Neural cell (in vitro differentiated cells): ENCODE data around the gene C11orf21. TPM values are rescaled to one million over a fixed set of nuclear protein-coding genes. Genes with fewer than 3 reads are reported as not detected.
A peak's percentile ranks its signal among the peaks of the same experiment; 100 is the strongest.

Experiments
- H2AFZ ChIP-seq: fragments of 200-600, 300-800 bp; sonication (generic), shearing (Covaris generic); 2 replicates; pipeline ENCODE4 v1.6.0; 2014; ENCODE audit warnings: low read depth, mild to moderate bottlenecking, antibody characterized with exemption, low read length, moderate library complexity
- H3F3A ChIP-seq: fragments of 200-600 bp; shearing (Covaris generic); 2 replicates; pipeline ENCODE4 v1.6.1; 2016; ENCODE audit warnings: mild to moderate bottlenecking, moderate library complexity, mixed read lengths, antibody characterized with exemption, low read length; ENCODE audit not compliant: insufficient read depth, poor library complexity, severe bottlenecking
- H3K27ac ChIP-seq: fragments of 200-600, 300-800 bp; sonication (generic), shearing (Covaris generic); 2 replicates; pipeline ENCODE4 v1.5.1; 2014; ENCODE audit warnings: mild to moderate bottlenecking, low read length, moderate library complexity
- H3K27me3 ChIP-seq: fragments of 300-800, 200-600 bp; sonication (generic), shearing (Covaris generic); 2 replicates; pipeline ENCODE4 v1.6.0; 2014; ENCODE audit warnings: mild to moderate bottlenecking, low read depth, low read length, moderate library complexity; ENCODE audit not compliant: insufficient read depth
- H3K36me3 ChIP-seq: fragments of 300-800, 200-600 bp; sonication (generic), shearing (Covaris generic); 2 replicates; pipeline ENCODE4 v1.5.1; 2014; ENCODE audit warnings: mild to moderate bottlenecking, antibody characterized with exemption, low read length, moderate library complexity; ENCODE audit not compliant: insufficient read depth
- H3K4me2 ChIP-seq: fragments of 300-800, 200-600 bp; sonication (generic), shearing (Covaris generic); 2 replicates; pipeline ENCODE4 v1.6.0; 2014; ENCODE audit warnings: mild to moderate bottlenecking, low read length
- H3K4me3 ChIP-seq: fragments of 300-800, 200-600 bp; sonication (generic), shearing (Covaris generic); 2 replicates; pipeline ENCODE4 v1.5.1; 2014; ENCODE audit warnings: mild to moderate bottlenecking, low read length, moderate library complexity
- H3K79me2 ChIP-seq: fragments of 200-600 bp; shearing (Covaris generic); replicated peaks from 2 replicates; pipeline ENCODE4 v1.6.0; 2014; ENCODE audit warnings: mild to moderate bottlenecking, low read length, moderate library complexity; ENCODE audit not compliant: insufficient read depth
- H3K9ac ChIP-seq: fragments of 300-800, 200-600 bp; sonication (generic), shearing (Covaris generic); 2 replicates; pipeline ENCODE4 v1.6.1; 2016; ENCODE audit warnings: mild to moderate bottlenecking, low read length, mixed read lengths
- H3K9me2 ChIP-seq: fragments of 200-600 bp; shearing (Covaris generic); 2 replicates; pipeline ENCODE4 v1.6.1; 2016; ENCODE audit warnings: mild to moderate bottlenecking, low read length, mixed read lengths; ENCODE audit not compliant: insufficient read depth
- H3K9me3 ChIP-seq: fragments of 200-600, 300-800 bp; sonication (generic), shearing (Covaris generic); 2 replicates; pipeline ENCODE4 v1.6.1; 2016; ENCODE audit warnings: mild to moderate bottlenecking, mixed run types, low read length, moderate library complexity, mixed read lengths
- H4K20me1 ChIP-seq: fragments of 200-600 bp; shearing (Covaris generic); 2 replicates; pipeline ENCODE4 v1.6.1; 2016; ENCODE audit warnings: mild to moderate bottlenecking, mixed run types; ENCODE audit not compliant: insufficient read depth
- CTCF ChIP-seq: fragments of 450-650 bp; IDR thresholded peaks from 2 replicates; pipeline ENCODE4 v1.5.1; 2014; ENCODE audit warnings: antibody characterized with exemption, mild to moderate bottlenecking, moderate library complexity; ENCODE audit not compliant: poor library complexity, severe bottlenecking
- EP300 ChIP-seq: fragments of 450-650 bp; conservative IDR thresholded peaks from 2 replicates; pipeline ENCODE4 v1.6.1; 2014; ENCODE audit warnings: antibody characterized with exemption, mild to moderate bottlenecking, moderate library complexity; ENCODE audit not compliant: poor library complexity, severe bottlenecking
- EZH2 ChIP-seq: fragments of 200-600, 300-800 bp; shearing (Covaris generic), sonication (generic); IDR thresholded peaks from 2 replicates; pipeline ENCODE4 v1.6.1; 2014; ENCODE audit warnings: antibody characterized with exemption, low read length, borderline replicate concordance, mild to moderate bottlenecking; ENCODE audit not compliant: insufficient read depth, poor library complexity, severe bottlenecking
- MXI1 ChIP-seq: fragments of 450-650 bp; conservative IDR thresholded peaks from 2 replicates; pipeline ENCODE4 v1.6.1; 2014; ENCODE audit warnings: antibody characterized with exemption, mild to moderate bottlenecking; ENCODE audit not compliant: poor library complexity, severe bottlenecking
- POLR2AphosphoS5 ChIP-seq: IDR thresholded peaks from 2 replicates; pipeline ENCODE4 v1.6.1; 2012
- RAD21 ChIP-seq: fragments of 450-650 bp; conservative IDR thresholded peaks from 2 replicates; pipeline ENCODE4 v1.6.1; 2014; ENCODE audit warnings: antibody characterized with exemption, mild to moderate bottlenecking, moderate library complexity
- REST ChIP-seq: IDR thresholded peaks from 2 replicates; pipeline ENCODE4 v1.6.1; 2012; ENCODE audit warnings: borderline replicate concordance
- SMC3 ChIP-seq: fragments of 450-650 bp; conservative IDR thresholded peaks from 2 replicates; pipeline ENCODE4 v1.6.1; 2014; ENCODE audit warnings: antibody characterized with exemption, mild to moderate bottlenecking, moderate library complexity; ENCODE audit not compliant: poor library complexity
- TAF1 ChIP-seq: IDR thresholded peaks from 2 replicates; pipeline ENCODE4 v1.6.1; 2012; ENCODE audit warnings: low read depth
- polyA plus RNA-seq: library from polyadenylated mRNA; depleted of rRNA; stranded (reverse); fragments of >200 nt; gene quantifications from 2 replicates; pipeline ENCODE4 v1.2.3, GENCODE V29; 2014

C11orf21 gene
- polyA plus RNA-seq, 1 donor from 2014 or later: not detected

- H3K79me2 ChIP-seq: no peaks in the 10 kb centered on the region
- H3K36me3 ChIP-seq: no peaks in the 10 kb centered on the region
- peaks cover 60% of the 10 kb centered on the region for H3K27me3 ChIP-seq
- H2AFZ ChIP-seq: no peak overlapping the region
- no peak for TF ChIP-seq REST
- peak; percentile 33 for TF ChIP-seq POLR2AphosphoS5
- TF ChIP-seq SMC3: peak; percentile 64
- peak; percentile 42 for TF ChIP-seq RAD21
- TF ChIP-seq TAF1: no peak
- TF ChIP-seq EZH2: no peak
- TF ChIP-seq MXI1: peak; percentile 45
- peak; percentile 72 for TF ChIP-seq CTCF
- no peak for TF ChIP-seq EP300
- H3K27ac ChIP-seq: no peak overlapping the region
- no peak overlapping the region for H3K4me2 ChIP-seq
- peak overlapping the region; percentile 59 for H3K4me3 ChIP-seq
- H3K9me2 ChIP-seq: no peaks in the 10 kb centered on the region
- no peaks in the 10 kb centered on the region for H4K20me1 ChIP-seq
- H3K9me3 ChIP-seq: no peaks in the 10 kb centered on the region
- no peak overlapping the region for H3K9ac ChIP-seq
- no peaks in the 10 kb centered on the region for H3F3A ChIP-seq
These were observed 32.0 kb downstream of the C11orf21 start for GRCh38 chr11:2269601-2270321.

GRCh38 chr11:2268729-2269600 lies 32.8 kb downstream of the C11orf21 start:
- H3K36me3 ChIP-seq: no peaks in the 10 kb centered on the region
- no peak overlapping the region for H2AFZ ChIP-seq
- peaks cover 60% of the 10 kb centered on the region for H3K27me3 ChIP-seq
- H3K9me2 ChIP-seq: no peaks in the 10 kb centered on the region
- H3K9me3 ChIP-seq: no peaks in the 10 kb centered on the region
- no peaks in the 10 kb centered on the region for H3K79me2 ChIP-seq
- TF ChIP-seq EZH2 (peak; percentile 82), TAF1 (no peak)
- peak overlapping the region; percentile 59 for H3K4me3 ChIP-seq
- no peak overlapping the region for H3K27ac ChIP-seq
- no peaks in the 10 kb centered on the region for H4K20me1 ChIP-seq
- H3F3A ChIP-seq: no peaks in the 10 kb centered on the region
- H3K9ac ChIP-seq: no peak overlapping the region
- no peak overlapping the region for H3K4me2 ChIP-seq
